Measurements from ENCODE around the gene DDX39A. TPM values are rescaled to one million over a fixed set of nuclear protein-coding genes. Genes with fewer than 3 reads are reported as not detected.
"Not testable (repeated sequence)": the region's sequence is repeated elsewhere in the genome, so short reads cannot be mapped to it uniquely, and the experiment has no call there.

The DDX39A gene
- total RNA-seq, 1 donor from 2014 or later = 33.4 TPM

GRCh38 chr19:14459703-14460102, 40.6 kb upstream of the DDX39A start:
- Histone ChIP-seq H3K36me3 (peaks cover 94% of the 10 kb centered on the region), H3K4me1 (no peaks in the 10 kb centered on the region), H3K27ac (replicated peaks) (no peak overlapping the region), H3K4me3 (no peak overlapping the region), H3K9me3 (replicated peaks) (no peaks in the 10 kb centered on the region), H3K27me3 (ENCODE audit: low read depth) (no peaks in the 10 kb centered on the region)
- intact Hi-C loops (cut with micrococcal nuclease) = no loop called here
- no peak for DNase-seq
- no peak for TF ChIP-seq CTCF (IDR thresholded peaks at IDR 0.05; ENCODE audit: borderline replicate concordance)

- DNase-seq; H3K4me3 ChIP-seq; H3K9me3 ChIP-seq (replicated peaks); H3K27ac ChIP-seq (replicated peaks); H3K4me1 ChIP-seq; H3K27me3 ChIP-seq (ENCODE audit: low read depth); intact Hi-C loops (cut with micrococcal nuclease): not testable (repeated sequence)
- H3K36me3 ChIP-seq = peaks cover 95% of the 10 kb centered on the region
Observed at GRCh38 chr19:14452303-14452702, 33.2 kb upstream of the DDX39A start.

- DNase-seq = no peak
- H3K4me3 ChIP-seq = no peak overlapping the region
- H3K4me1 ChIP-seq = no peaks in the 10 kb centered on the region
- H3K27me3 ChIP-seq (ENCODE audit: low read depth) = no peaks in the 10 kb centered on the region
- peaks cover 100% of the 10 kb centered on the region for H3K36me3 ChIP-seq
- no peak for TF ChIP-seq CTCF (IDR thresholded peaks at IDR 0.05; ENCODE audit: borderline replicate concordance)
- intact Hi-C loops (cut with micrococcal nuclease) = no loop called here
- H3K9me3 ChIP-seq (replicated peaks) = no peaks in the 10 kb centered on the region
- H3K27ac ChIP-seq (replicated peaks) = no peak overlapping the region
Observed at GRCh38 chr19:14450876-14451275, 31.7 kb upstream of the DDX39A start.

GRCh38 chr19:14450168-14450874, 31.2 kb upstream of the DDX39A start:
- intact Hi-C loops (cut with micrococcal nuclease) = no loop called here

GRCh38 chr19:14449321-14449720, 30.2 kb upstream of the DDX39A start:
- H3K4me3 ChIP-seq = no peak overlapping the region
- H3K36me3 ChIP-seq = peaks cover 100% of the 10 kb centered on the region
- no peaks in the 10 kb centered on the region for H3K27me3 ChIP-seq (ENCODE audit: low read depth)
- TF ChIP-seq CTCF (IDR thresholded peaks at IDR 0.05; ENCODE audit: borderline replicate concordance) = no peak
- no peaks in the 10 kb centered on the region for H3K4me1 ChIP-seq
- no peak overlapping the region for H3K27ac ChIP-seq (replicated peaks)
- intact Hi-C loops (cut with micrococcal nuclease) = no loop called here
- no peak for DNase-seq
- H3K9me3 ChIP-seq (replicated peaks) = no peaks in the 10 kb centered on the region

More at GRCh38 chr19:14450168-14450874, 31.2 kb upstream of the DDX39A start:
- no peak for TF ChIP-seq CTCF (IDR thresholded peaks at IDR 0.05; ENCODE audit: borderline replicate concordance)
- no peaks in the 10 kb centered on the region for H3K27me3 ChIP-seq (ENCODE audit: low read depth)
- peaks cover 100% of the 10 kb centered on the region for H3K36me3 ChIP-seq
- H3K27ac ChIP-seq (replicated peaks) = no peak overlapping the region
- no peaks in the 10 kb centered on the region for H3K9me3 ChIP-seq (replicated peaks)
- H3K4me1 ChIP-seq = no peaks in the 10 kb centered on the region
- DNase-seq = no peak
- H3K4me3 ChIP-seq = no peak overlapping the region

GRCh38 chr19:14446336-14447036, 27.3 kb upstream of the DDX39A start:
- no peak overlapping the region for H3K4me3 ChIP-seq
- H3K27ac ChIP-seq (replicated peaks) = no peak overlapping the region

More at GRCh38 chr19:14446336-14447036, 27.3 kb upstream of the DDX39A start:
- Histone ChIP-seq H3K4me1 (peaks cover 1% of the 10 kb centered on the region), H3K9me3 (replicated peaks) (no peaks in the 10 kb centered on the region), H3K27me3 (ENCODE audit: low read depth) (no peaks in the 10 kb centered on the region), H3K36me3 (peaks cover 100% of the 10 kb centered on the region)
- DNase-seq = no peak
- intact Hi-C loops (cut with micrococcal nuclease) = no loop called here
- no peak for TF ChIP-seq CTCF (IDR thresholded peaks at IDR 0.05; ENCODE audit: borderline replicate concordance)

Data from left ventricle myocardium inferior (tissue), 1 donor.